Type B pancreatic cell (in vitro differentiated cells): ENCODE measurements around the gene IGFBP5. TPM values are rescaled to one million over a fixed set of nuclear protein-coding genes. Genes with fewer than 3 reads are reported as not detected.
A peak's percentile ranks its signal among the peaks of the same experiment; 100 is the strongest.

ENCODE experiments used
- DNase-seq: peaks from one replicate; pipeline ENCODE4 v3.0.0; 2021; ENCODE audit warnings: mixed read lengths; ENCODE audit not compliant: unreplicated experiment; ENCODE audit errors: extremely low spot score
- H3K27ac Mint-ChIP-seq: 2 replicates; pipeline ENCODE4 v1.8.0; 2021; ENCODE audit warnings: mild to moderate bottlenecking, mixed read lengths
- H3K27me3 Mint-ChIP-seq: 2 replicates; pipeline ENCODE4 v1.8.0; 2021; ENCODE audit warnings: mixed read lengths
- H3K36me3 Mint-ChIP-seq: 2 replicates; pipeline ENCODE4 v1.8.0; 2021; ENCODE audit warnings: mixed read lengths
- H3K4me1 Mint-ChIP-seq: one replicate; pipeline ENCODE4 v1.8.0; 2021; ENCODE audit warnings: mixed read lengths; ENCODE audit not compliant: unreplicated experiment
- H3K4me3 Mint-ChIP-seq: 2 replicates; pipeline ENCODE4 v1.8.0; 2021; ENCODE audit warnings: mild to moderate bottlenecking, mixed read lengths
- H3K9me3 Mint-ChIP-seq: 2 replicates; pipeline ENCODE4 v1.8.0; 2021; ENCODE audit warnings: mixed read lengths
- long read RNA-seq: library from polyadenylated mRNA; unstranded; transcript quantifications from one replicate; pipeline ENCODE4 v2.0.0, GENCODE V29; 2020
- total RNA-seq: library from RNA; stranded (reverse); gene quantifications from 2 replicates; pipeline ENCODE4 v1.2.1, GENCODE V29; 2021; ENCODE audit warnings: low replicate concordance
- TF ChIP-seq, protein P1 (sequence below): fragments of 200-600 bp; sonication (generic); conservative IDR thresholded peaks from 2 replicates; pipeline ENCODE4 v1.5.0; 2021; ENCODE audit warnings: antibody characterized with exemption, mild to moderate bottlenecking

IGFBP5 gene, protein sequence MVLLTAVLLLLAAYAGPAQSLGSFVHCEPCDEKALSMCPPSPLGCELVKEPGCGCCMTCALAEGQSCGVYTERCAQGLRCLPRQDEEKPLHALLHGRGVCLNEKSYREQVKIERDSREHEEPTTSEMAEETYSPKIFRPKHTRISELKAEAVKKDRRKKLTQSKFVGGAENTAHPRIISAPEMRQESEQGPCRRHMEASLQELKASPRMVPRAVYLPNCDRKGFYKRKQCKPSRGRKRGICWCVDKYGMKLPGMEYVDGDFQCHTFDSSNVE
- 51.0 and 245 TPM in 2 replicates for total RNA-seq
- long read RNA-seq, partial matches to known transcripts: 0 of 7 reads
- long read RNA-seq, other reads (novel, unspliced or antisense): 7 of 7 reads

GRCh38 chr2:216695401-216695821 lies at the start of gene IGFBP5:
Gene IGFBP5 (minus strand): TSS chr2:216695549. CDS start chr2:216694775, 774 bp downstream.
- peak within 1 kb of the TSS; percentile 92 for H3K4me3 Mint-ChIP-seq
- TF ChIP-seq, protein P1, sequence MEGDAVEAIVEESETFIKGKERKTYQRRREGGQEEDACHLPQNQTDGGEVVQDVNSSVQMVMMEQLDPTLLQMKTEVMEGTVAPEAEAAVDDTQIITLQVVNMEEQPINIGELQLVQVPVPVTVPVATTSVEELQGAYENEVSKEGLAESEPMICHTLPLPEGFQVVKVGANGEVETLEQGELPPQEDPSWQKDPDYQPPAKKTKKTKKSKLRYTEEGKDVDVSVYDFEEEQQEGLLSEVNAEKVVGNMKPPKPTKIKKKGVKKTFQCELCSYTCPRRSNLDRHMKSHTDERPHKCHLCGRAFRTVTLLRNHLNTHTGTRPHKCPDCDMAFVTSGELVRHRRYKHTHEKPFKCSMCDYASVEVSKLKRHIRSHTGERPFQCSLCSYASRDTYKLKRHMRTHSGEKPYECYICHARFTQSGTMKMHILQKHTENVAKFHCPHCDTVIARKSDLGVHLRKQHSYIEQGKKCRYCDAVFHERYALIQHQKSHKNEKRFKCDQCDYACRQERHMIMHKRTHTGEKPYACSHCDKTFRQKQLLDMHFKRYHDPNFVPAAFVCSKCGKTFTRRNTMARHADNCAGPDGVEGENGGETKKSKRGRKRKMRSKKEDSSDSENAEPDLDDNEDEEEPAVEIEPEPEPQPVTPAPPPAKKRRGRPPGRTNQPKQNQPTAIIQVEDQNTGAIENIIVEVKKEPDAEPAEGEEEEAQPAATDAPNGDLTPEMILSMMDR: peak; percentile 41
- DNase-seq: peak; percentile 85
- H3K27ac Mint-ChIP-seq: peak within 1 kb of the TSS; percentile 82
- no peaks in the 10 kb centered on the region for H3K36me3 Mint-ChIP-seq
- H3K4me1 Mint-ChIP-seq: peaks cover 31% of the 10 kb centered on the region
- H3K27me3 Mint-ChIP-seq: peaks cover 30% of the 10 kb centered on the region
- no peaks in the 10 kb centered on the region for H3K9me3 Mint-ChIP-seq

DNA sequence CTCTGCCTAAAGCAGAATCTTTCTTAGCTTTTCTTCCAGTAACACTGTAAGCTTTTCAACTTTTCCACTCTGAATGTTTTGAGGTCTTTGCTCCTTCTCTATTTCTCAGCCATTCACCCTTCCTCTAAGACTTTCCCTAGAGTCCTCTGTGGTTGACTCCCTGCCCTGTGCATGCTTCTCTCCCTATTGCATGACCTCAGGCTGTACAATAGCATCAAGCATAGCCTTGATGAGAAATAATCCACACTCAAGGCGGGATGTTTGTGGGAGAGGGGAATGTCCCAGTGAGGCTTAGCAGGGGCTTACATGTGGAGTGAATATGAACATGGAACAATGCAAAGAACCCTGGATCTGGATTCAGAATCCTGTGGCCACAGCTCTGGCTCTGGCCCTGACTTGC lies 48.4 kb upstream of the IGFBP5 start:
- Mint-ChIP-seq H3K27me3 (no peaks in the 10 kb centered on the region), H3K4me3 (no peak overlapping the region), H3K4me1 (peaks cover 8% of the 10 kb centered on the region), H3K27ac (no peak overlapping the region), H3K9me3 (peaks cover 18% of the 10 kb centered on the region), H3K36me3 (peaks cover 4% of the 10 kb centered on the region)
- TF ChIP-seq, protein P1: no peak
- DNase-seq: no peak

- H3K36me3 Mint-ChIP-seq: peaks cover 4% of the 10 kb centered on the region
- H3K4me1 Mint-ChIP-seq: peaks cover 21% of the 10 kb centered on the region
- TF ChIP-seq, protein P1: no peak
- no peaks in the 10 kb centered on the region for H3K27me3 Mint-ChIP-seq
- peaks cover 4% of the 10 kb centered on the region for H3K9me3 Mint-ChIP-seq
- no peak overlapping the region for H3K27ac Mint-ChIP-seq
- no peak overlapping the region for H3K4me3 Mint-ChIP-seq
- no peak for DNase-seq
Observed at GRCh38 chr2:216742411-216742810, 47.1 kb upstream of the IGFBP5 start.

- Mint-ChIP-seq H3K27me3 (no peaks in the 10 kb centered on the region), H3K4me1 (peaks cover 28% of the 10 kb centered on the region), H3K4me3 (no peak overlapping the region), H3K27ac (no peak overlapping the region), H3K9me3 (peaks cover 4% of the 10 kb centered on the region), H3K36me3 (peaks cover 4% of the 10 kb centered on the region)
- DNase-seq: no peak
- TF ChIP-seq, protein P1: no peak
Observed at GRCh38 chr2:216741223-216741593, 45.9 kb upstream of the IGFBP5 start.

DNA sequence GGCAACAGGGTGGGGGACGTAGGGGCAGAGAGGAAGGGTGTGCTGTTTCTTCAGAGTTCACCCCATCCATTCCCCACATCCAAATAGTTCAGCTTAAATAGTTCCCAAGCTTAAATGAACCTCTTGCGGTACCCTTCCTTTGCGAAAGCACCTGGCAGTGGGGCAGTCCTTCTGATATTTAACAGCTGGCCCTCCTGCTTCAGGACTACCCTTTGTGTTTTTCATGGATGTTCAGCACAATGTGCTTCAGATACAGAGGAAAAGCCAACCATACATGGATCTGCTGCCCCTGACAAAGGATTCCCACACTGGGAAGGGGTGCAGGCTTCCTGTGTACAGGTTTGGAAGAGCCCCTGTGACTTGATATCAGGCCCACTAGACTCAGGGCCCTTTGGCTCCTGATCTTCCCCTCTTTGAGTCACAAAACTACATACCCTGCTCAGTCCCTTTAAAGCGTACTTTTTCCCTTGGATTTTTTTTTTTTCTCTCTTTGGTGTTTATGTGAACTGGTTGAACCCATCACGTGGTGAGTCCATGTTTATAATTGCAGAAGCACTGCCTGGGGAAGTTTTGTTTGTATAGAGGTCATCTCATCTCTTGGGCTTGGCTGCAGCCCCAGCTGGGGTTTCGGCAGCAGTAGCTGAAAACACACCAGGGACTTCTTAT lies 45.3 kb upstream of the IGFBP5 start:
- Mint-ChIP-seq H3K4me3 (no peak overlapping the region), H3K36me3 (peaks cover 4% of the 10 kb centered on the region), H3K9me3 (peaks cover 4% of the 10 kb centered on the region), H3K27me3 (no peaks in the 10 kb centered on the region), H3K4me1 (peaks cover 28% of the 10 kb centered on the region), H3K27ac (no peak overlapping the region)
- TF ChIP-seq, protein P1: no peak
- no peak for DNase-seq
